GM23338 (cell line): ENCODE data around the gene TNFRSF21. TPM values are rescaled to one million over a fixed set of nuclear protein-coding genes. Genes with fewer than 3 reads are reported as not detected.

Experiments
- ATAC-seq: fragments of 200-7000 bp; cut with Tn5 transposase; 3 replicates; pipeline ENCODE4 v1.9.1; 2020
- DNase-seq: peaks from one replicate; pipeline ENCODE4 v3.0.0-alpha.2; 2015; ENCODE audit warnings: low spot score
- H2AFZ ChIP-seq: fragments of 200-600 bp; sonication (generic); 2 replicates; pipeline ENCODE4 v1.8.0; 2016; ENCODE audit warnings: antibody characterized with exemption, mild to moderate bottlenecking, moderate library complexity
- H3F3A ChIP-seq: fragments of 200-600 bp; sonication (generic); replicated peaks from 2 replicates; pipeline ENCODE4 v1.8.0; 2017; ENCODE audit warnings: antibody characterized with exemption, mixed run types, low read depth
- H3K27ac ChIP-seq: fragments of 200-600 bp; sonication (generic); 2 replicates; pipeline ENCODE4 v1.6.1; 2016; ENCODE audit warnings: low read depth
- H3K27me3 ChIP-seq: fragments of 200-600 bp; sonication (generic); 2 replicates; pipeline ENCODE4 v1.8.0; 2016; ENCODE audit warnings: mild to moderate bottlenecking, mixed run types, moderate library complexity; ENCODE audit not compliant: insufficient read depth
- H3K36me3 ChIP-seq: fragments of 200-600 bp; sonication (generic); 2 replicates; pipeline ENCODE4 v1.8.0; 2016; ENCODE audit warnings: mild to moderate bottlenecking; ENCODE audit not compliant: insufficient read depth
- H3K4me1 ChIP-seq: fragments of 200-600 bp; sonication (generic); 2 replicates; pipeline ENCODE4 v1.8.0; 2016; ENCODE audit warnings: mild to moderate bottlenecking, moderate library complexity; ENCODE audit not compliant: insufficient read depth
- H3K4me2 ChIP-seq: fragments of 200-600 bp; sonication (generic); 2 replicates; pipeline ENCODE4 v1.7.1; 2017; ENCODE audit warnings: mixed run types
- H3K4me3 ChIP-seq: fragments of 200-600 bp; sonication (generic); 2 replicates; pipeline ENCODE4 v1.6.1; 2016; ENCODE audit warnings: mixed run types
- H3K79me2 ChIP-seq: fragments of 200-600 bp; sonication (generic); replicated peaks from 2 replicates; pipeline ENCODE4 v1.8.0; 2017; ENCODE audit warnings: mild to moderate bottlenecking; ENCODE audit not compliant: insufficient read depth
- H3K9me2 ChIP-seq: fragments of 200-600 bp; sonication (generic); 2 replicates; pipeline ENCODE4 v1.8.0; 2017; ENCODE audit not compliant: insufficient read depth
- H4K20me1 ChIP-seq: fragments of 200-600 bp; sonication (generic); replicated peaks from 2 replicates; pipeline ENCODE4 v1.8.0; 2017; ENCODE audit warnings: mild to moderate bottlenecking; ENCODE audit not compliant: insufficient read depth
- H3K27ac Mint-ChIP-seq: 2 replicates; pipeline ENCODE4 v1.8.0; 2020; ENCODE audit warnings: inconsistent platforms, mild to moderate bottlenecking, moderate library complexity, mixed read lengths
- H3K27me3 Mint-ChIP-seq: 3 replicates; pipeline ENCODE4 v1.8.0; 2022; ENCODE audit warnings: low read depth, mild to moderate bottlenecking, moderate library complexity, mixed read lengths, inconsistent platforms; ENCODE audit not compliant: insufficient read depth, poor library complexity
- H3K36me3 Mint-ChIP-seq: 3 replicates; pipeline ENCODE4 v1.8.0; 2021; ENCODE audit warnings: low read depth, mild to moderate bottlenecking, inconsistent platforms, moderate library complexity, mixed read lengths
- H3K4me1 Mint-ChIP-seq: 3 replicates; pipeline ENCODE4 v1.8.0; 2020; ENCODE audit warnings: mild to moderate bottlenecking, inconsistent platforms, mixed read lengths
- H3K4me3 Mint-ChIP-seq: 3 replicates; pipeline ENCODE4 v1.8.0; 2021; ENCODE audit warnings: moderate library complexity, mild to moderate bottlenecking, inconsistent platforms, mixed read lengths
- H3K9me3 Mint-ChIP-seq: 3 replicates; pipeline ENCODE4 v1.8.0; 2020; ENCODE audit warnings: moderate library complexity, mild to moderate bottlenecking, inconsistent platforms, mixed read lengths
- CTCF ChIP-seq, 2 experiments: fragments of 200-600 bp in 1 of 2; sonication (generic) in 1 of 2; conservative IDR thresholded peaks; 2 replicates each; pipeline versions ENCODE4 v1.5.1 to v1.6.1; 2016 to 2017; ENCODE audit warnings: antibody characterized with exemption in 2 of 2, low read depth in 2 of 2, mild to moderate bottlenecking in 2 of 2, moderate library complexity in 1 of 2
- EZH2 ChIP-seq: fragments of 200-600 bp; sonication (generic); IDR thresholded peaks from one replicate; pipeline ENCODE4 v1.8.0; 2017; ENCODE audit warnings: antibody characterized with exemption, mild to moderate bottlenecking, low read depth; ENCODE audit not compliant: unreplicated experiment
- EZH2phosphoT487 ChIP-seq: fragments of 200-600 bp; sonication (generic); IDR thresholded peaks from one replicate; pipeline ENCODE4 v1.8.1; 2018; ENCODE audit warnings: antibody characterized with exemption; ENCODE audit not compliant: unreplicated experiment
- JUNB ChIP-seq: IDR thresholded peaks from one replicate; pipeline ENCODE4 v1.6.1; 2016; ENCODE audit warnings: antibody characterized with exemption; ENCODE audit not compliant: unreplicated experiment
- NANOG ChIP-seq: IDR thresholded peaks from 2 replicates; pipeline ENCODE4 v1.6.1; 2016; ENCODE audit warnings: antibody characterized with exemption, borderline replicate concordance
- STAT1 ChIP-seq: IDR thresholded peaks from one replicate; pipeline ENCODE4 v1.6.1; 2016; ENCODE audit warnings: antibody characterized with exemption; ENCODE audit not compliant: unreplicated experiment
- ZNF114 ChIP-seq: fragments of 250-450 bp; sonication (Bioruptor Pico); IDR thresholded peaks from 2 replicates; pipeline ENCODE4 v1.5.0; 2020; ENCODE audit warnings: mild to moderate bottlenecking, moderate library complexity
- ZNF462 ChIP-seq: fragments of 250-450 bp; sonication (Bioruptor Pico); IDR thresholded peaks from 2 replicates; pipeline ENCODE4 v1.5.0; 2020; ENCODE audit warnings: mild to moderate bottlenecking, moderate library complexity
- polyA plus RNA-seq: library from polyadenylated mRNA; unstranded; fragments of >200 nt; fragmentation: Nextera tagmentation; extraction: Ambion mirVana; gene quantifications from 2 replicates; pipeline ENCODE4 v1.2.1, GENCODE V29; 2016
- total RNA-seq: library from RNA; depleted of rRNA; stranded (reverse); fragments of >200 nt; shearing (Covaris generic); gene quantifications from 2 replicates; pipeline ENCODE4 v1.2.3, GENCODE V29; 2014

The TNFRSF21 gene
- total and polyA plus RNA-seq, 2 experiments from 2014 or later, result 22.1 to 48.1 TPM

- peak overlapping the region; percentile 52; the same call in 1 of the 2 replicates for H2AFZ ChIP-seq
- no peak for TF ChIP-seq CTCF (conservative IDR thresholded peaks at IDR 0.05; ENCODE audit: low read depth in 2 of 2)
- no peak for TF ChIP-seq EZH2
- TF ChIP-seq NANOG, result no peak
- no peak for TF ChIP-seq ZNF114 (CRISPR knock-in tag)
- no peak for TF ChIP-seq STAT1
- no peak for TF ChIP-seq EZH2phosphoT487
- no peak for TF ChIP-seq ZNF462
- no peak for TF ChIP-seq JUNB
- ATAC-seq (no peak), DNase-seq (no peak)
- no peak overlapping the region for H3K4me3 Mint-ChIP-seq
- H3K27ac ChIP-seq, result no peak overlapping the region
- no peaks in the 10 kb centered on the region for H4K20me1 ChIP-seq
- peaks cover 9% of the 10 kb centered on the region; the same call in 1 of the 2 replicates for H3K9me2 ChIP-seq
- H3K27me3 ChIP-seq, result no peaks in the 10 kb centered on the region
- H3K4me1 ChIP-seq, result no peaks in the 10 kb centered on the region
- no peak overlapping the region for H3K4me2 ChIP-seq
- H3K4me1 Mint-ChIP-seq, result no peaks in the 10 kb centered on the region
- no peaks in the 10 kb centered on the region for H3K36me3 Mint-ChIP-seq
- no peaks in the 10 kb centered on the region for H3K36me3 ChIP-seq
- no peaks in the 10 kb centered on the region for H3K79me2 ChIP-seq
- H3K27me3 Mint-ChIP-seq, result peaks cover 4% of the 10 kb centered on the region
- H3F3A ChIP-seq, result no peaks in the 10 kb centered on the region
- no peak overlapping the region for H3K27ac Mint-ChIP-seq
- H3K4me3 ChIP-seq, result no peak overlapping the region
- H3K9me3 Mint-ChIP-seq, result no peaks in the 10 kb centered on the region
These were observed 113.6 kb downstream of the TNFRSF21 start for GRCh38 chr6:47196113-47196512.
